Measurements from ENCODE around the gene OS9. TPM values are rescaled to one million over a fixed set of nuclear protein-coding genes. Genes with fewer than 3 reads are reported as not detected.
"Not testable (repeated sequence)": the region's sequence is repeated elsewhere in the genome, so short reads cannot be mapped to it uniquely, and the experiment has no call there.

Gene OS9
- total and polyA plus RNA-seq, 2 of the 4 experiments (the other 2 are of a cell fraction) = 159 to 272 TPM

DNA sequence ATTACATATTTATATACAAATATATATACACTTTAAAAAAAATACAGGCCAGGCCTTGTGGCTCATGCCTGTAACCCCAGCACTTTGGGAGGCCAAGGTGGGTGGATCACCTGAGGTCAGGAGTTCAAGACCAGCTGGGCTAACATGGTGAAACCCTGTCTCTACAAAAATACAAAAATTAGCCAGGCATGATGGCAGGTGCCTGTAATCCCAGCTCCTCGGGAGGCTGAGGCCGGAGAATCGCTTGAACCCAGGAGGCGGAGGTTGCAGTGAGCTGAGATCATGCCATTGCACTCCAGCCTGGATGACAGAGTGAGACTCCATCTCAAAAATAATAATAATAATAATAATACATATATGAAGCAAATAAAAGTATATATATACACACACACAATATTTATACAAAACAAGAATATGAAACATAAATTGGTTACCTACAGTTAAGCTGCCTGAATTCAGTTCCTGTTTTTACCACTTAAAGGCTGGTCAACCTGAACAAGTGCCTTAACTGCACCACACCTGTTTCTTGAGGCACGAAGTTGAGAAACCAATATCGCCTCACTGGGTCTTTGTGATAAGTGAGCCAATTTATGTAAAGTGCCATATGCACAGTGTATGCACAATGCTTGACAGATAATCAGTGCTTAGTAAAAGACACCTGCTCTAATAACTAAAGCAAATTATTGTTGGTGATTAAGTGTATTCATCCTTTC is 21.3 kb downstream of the OS9 start:
- in situ Hi-C loops (cut with MboI; ENCODE audit: low sequenced_read_pairs) = not testable (repeated sequence)

More for the DNA sequence above, 21.3 kb downstream of the OS9 start:
- H3K4me2 ChIP-seq (ENCODE audit: low read depth, low read length); intact Hi-C loops (cut with micrococcal nuclease); H2BK15ac ChIP-seq (ENCODE audit: low read depth, low read length); H3K4ac ChIP-seq (ENCODE audit: low read depth, low read length); H4K91ac ChIP-seq (ENCODE audit: insufficient read depth, low read depth, low read length); H3K18ac ChIP-seq (ENCODE audit: low read depth, low read length); POLR2A ChIA-PET (ENCODE audit: unreplicated experiment); DNase-seq; H3K79me1 ChIP-seq (ENCODE audit: low read depth in 1 of 2, low read length in 2 of 2); H2BK5ac ChIP-seq (ENCODE audit: low read depth, low read length, poor library complexity, severe bottlenecking); CTCF ChIA-PET; H3K9me3 ChIP-seq (ENCODE audit: control insufficient read depth, insufficient read depth, low read length); H4K8ac ChIP-seq (ENCODE audit: low read depth in 2 of 2, low read length in 2 of 2); H2AK9ac ChIP-seq (replicated peaks; ENCODE audit: low read depth, low read length, poor library complexity); H3K9ac ChIP-seq (ENCODE audit: low read depth, low read length); H4K5ac ChIP-seq (ENCODE audit: low read depth, low read length); ATAC-seq (ENCODE audit: low read depth); H2BK120ac ChIP-seq (ENCODE audit: low read depth, low read length); H3K27ac ChIP-seq (ENCODE audit: insufficient read depth, low read length); dilution Hi-C loops (cut with HindIII; ENCODE audit: low sequenced_read_pairs, unreplicated experiment); H3K23ac ChIP-seq (ENCODE audit: low read depth, low read length); H3K9me1 ChIP-seq (ENCODE audit: insufficient read depth, low read length); H3K14ac ChIP-seq (replicated peaks; ENCODE audit: low read depth, low read length); H3K4me1 ChIP-seq (ENCODE audit: control insufficient read depth, insufficient read depth, low read length); H4K20me1 ChIP-seq (ENCODE audit: insufficient read depth, low read length); H3K27me3 ChIP-seq (ENCODE audit: control insufficient read depth, insufficient read depth, low read length); H2AK5ac ChIP-seq (ENCODE audit: low read depth, low read length); BruUV-seq (replicated peaks); H2AFZ ChIP-seq (replicated peaks; ENCODE audit: low read length, poor library complexity); H3K4me3 ChIP-seq (ENCODE audit: insufficient read depth, low read depth, low read length); H2BK20ac ChIP-seq (ENCODE audit: low read depth, low read length); H3K56ac ChIP-seq (ENCODE audit: extremely low read depth, insufficient read depth, low read length): not testable (repeated sequence)
- peaks cover 45% of the 10 kb centered on the region for H3K36me3 ChIP-seq (ENCODE audit: control insufficient read depth, insufficient read depth, low read length)
- WGBS, 2 experiments (ENCODE audit: extremely low coverage in 2 of 2, insufficient read length in 1 of 2) = no CpG with 5 or more reads among the region's 6 CpGs

Data from IMR-90 (cell line).